Skin epidermis (tissue), 12 donors: ENCODE data around the gene GALNT18.
"Not testable (repeated sequence)": the region's sequence is repeated elsewhere in the genome, so short reads cannot be mapped to it uniquely, and the experiment has no call there.

Experiments
- H3K27ac ChIP-seq, 21 experiments: fragments of 200-600 bp; sonication (generic) in 11 of 21; one replicate each; pipeline ENCODE4 v1.5.0; 2020; ENCODE audit warnings: mild to moderate bottlenecking in 3 of 21, inconsistent platforms in 2 of 21, moderate library complexity in 2 of 21
- H3K4me3 ChIP-seq, 7 experiments: fragments of 200-600 bp; sonication (generic) in 2 of 7; one replicate each; pipeline ENCODE4 v1.5.0; 2020; ENCODE audit warnings: inconsistent platforms in 2 of 7, mild to moderate bottlenecking in 2 of 7, moderate library complexity in 1 of 7

The GALNT18 gene

GRCh38 chr11:11450744-11451362 lies 171.0 kb downstream of the GALNT18 start:
- Histone ChIP-seq H3K4me3 (no peak overlapping the region), H3K27ac (no peak overlapping the region)

- no peak overlapping the region for H3K27ac ChIP-seq
Observed at GRCh38 chr11:11449327-11449726, 172.5 kb downstream of the GALNT18 start.

GRCh38 chr11:11448626-11449025 lies 173.2 kb downstream of the GALNT18 start:
- no peak overlapping the region for H3K27ac ChIP-seq
- H3K4me3 ChIP-seq = no peak overlapping the region

More at GRCh38 chr11:11449327-11449726, 172.5 kb downstream of the GALNT18 start:
- no peak overlapping the region for H3K4me3 ChIP-seq

GRCh38 chr11:11447601-11448000 lies 174.2 kb downstream of the GALNT18 start:
- not testable (repeated sequence) for H3K4me3 ChIP-seq, H3K27ac ChIP-seq

GRCh38 chr11:11446967-11447366 lies 174.8 kb downstream of the GALNT18 start:
- H3K4me3 ChIP-seq = no peak overlapping the region
- no peak overlapping the region for H3K27ac ChIP-seq

GRCh38 chr11:11446564-11446963 lies 175.2 kb downstream of the GALNT18 start:
- no peak overlapping the region for H3K27ac ChIP-seq
- no peak overlapping the region for H3K4me3 ChIP-seq

GRCh38 chr11:11445441-11446185 lies 176.2 kb downstream of the GALNT18 start:
- Histone ChIP-seq H3K27ac (no peak overlapping the region), H3K4me3 (no peak overlapping the region)

GRCh38 chr11:11444804-11445131 lies 177.0 kb downstream of the GALNT18 start:
- Histone ChIP-seq H3K27ac (no peak overlapping the region), H3K4me3 (no peak overlapping the region)

GRCh38 chr11:11444027-11444803 lies 177.6 kb downstream of the GALNT18 start:
- no peak overlapping the region for H3K27ac ChIP-seq
- H3K4me3 ChIP-seq = no peak overlapping the region

GRCh38 chr11:11442791-11443190 lies 179.0 kb downstream of the GALNT18 start:
- H3K27ac ChIP-seq = no peak overlapping the region
- H3K4me3 ChIP-seq = no peak overlapping the region

GRCh38 chr11:11441516-11441915 lies 180.3 kb downstream of the GALNT18 start:
- Histone ChIP-seq H3K4me3 (no peak overlapping the region), H3K27ac (no peak overlapping the region)

- no peak overlapping the region for H3K27ac ChIP-seq
- H3K4me3 ChIP-seq = no peak overlapping the region
Observed at GRCh38 chr11:11441091-11441490, 180.7 kb downstream of the GALNT18 start.

GRCh38 chr11:11440144-11440543 lies 181.7 kb downstream of the GALNT18 start:
- Histone ChIP-seq H3K4me3 (no peak overlapping the region), H3K27ac (no peak overlapping the region)

GRCh38 chr11:11439591-11439990 lies 182.2 kb downstream of the GALNT18 start:
- no peak overlapping the region for H3K27ac ChIP-seq
- no peak overlapping the region for H3K4me3 ChIP-seq

- Histone ChIP-seq H3K4me3 (no peak overlapping the region), H3K27ac (no peak overlapping the region)
Observed at GRCh38 chr11:11436715-11437313, 185.0 kb downstream of the GALNT18 start.

- Histone ChIP-seq H3K27ac (no peak overlapping the region), H3K4me3 (no peak overlapping the region)
Observed at GRCh38 chr11:11435635-11436034, 186.2 kb downstream of the GALNT18 start.

GRCh38 chr11:11433960-11434359 lies 187.8 kb downstream of the GALNT18 start:
- no peak overlapping the region for H3K27ac ChIP-seq

GRCh38 chr11:11432621-11433319 lies 189.0 kb downstream of the GALNT18 start:
- Histone ChIP-seq H3K4me3 (no peak overlapping the region), H3K27ac (no peak overlapping the region)

More at GRCh38 chr11:11433960-11434359, 187.8 kb downstream of the GALNT18 start:
- no peak overlapping the region for H3K4me3 ChIP-seq

GRCh38 chr11:11430431-11430830 lies 191.4 kb downstream of the GALNT18 start:
- Histone ChIP-seq H3K4me3 (no peak overlapping the region), H3K27ac (no peak overlapping the region)

- no peak overlapping the region for H3K27ac ChIP-seq
- H3K4me3 ChIP-seq = no peak overlapping the region
Observed at GRCh38 chr11:11428714-11429113, 193.1 kb downstream of the GALNT18 start.
